A673 (cell line): Measurements from ENCODE around the gene DLG5. TPM values are rescaled to one million over a fixed set of nuclear protein-coding genes. Genes with fewer than 3 reads are reported as not detected.
A peak's percentile ranks its signal among the peaks of the same experiment; 100 is the strongest.

Source experiments
- BruUV-seq: library from RNA; stranded (reverse); fragments of 400-500 nt; replicated peaks from 2 replicates; lab custom pipeline; 2021; lab: Mats Ljungman, UMichigan
- CTCF ChIA-PET: fragments of 300-600 bp; sonication (Branson Sonifier 250); formaldehyde crosslinking; loops from one replicate; lab custom pipeline; 2022; ENCODE audit warnings: antibody characterized with exemption; lab: Charles Lee
- POLR2A ChIA-PET: fragments of 300-600 bp; sonication (Branson Sonifier 250); formaldehyde crosslinking; loops from one replicate; lab custom pipeline; 2022; ENCODE audit warnings: antibody characterized with exemption; ENCODE audit not compliant: low non-redundant PET; lab: Charles Lee
- DNase-seq: peaks from one replicate; pipeline ENCODE4 v3.0.0-alpha.2; 2015; ENCODE audit warnings: low spot score
- H3K27ac ChIP-seq: fragments of 200-600 bp; sonication (generic); 2 replicates; pipeline ENCODE4 v1.5.1; 2016; ENCODE audit warnings: mixed run types, low read depth, mild to moderate bottlenecking, mixed read lengths, antibody characterized with exemption, low read length; ENCODE audit not compliant: poor library complexity, severe bottlenecking
- H3K27me3 ChIP-seq: fragments of 200-600 bp; sonication (generic); replicated peaks from 2 replicates; pipeline ENCODE4 v1.6.1; 2017; ENCODE audit warnings: mixed run types, low read depth, mild to moderate bottlenecking, mixed read lengths, antibody characterized with exemption, low read length; ENCODE audit not compliant: insufficient read depth, poor library complexity
- H3K36me3 ChIP-seq: fragments of 200-600 bp; sonication (generic); 2 replicates; pipeline ENCODE4 v1.6.1; 2016; ENCODE audit warnings: mixed run types, mild to moderate bottlenecking, mixed read lengths, antibody characterized with exemption, low read length; ENCODE audit not compliant: insufficient read depth, poor library complexity, severe bottlenecking
- H3K4me1 ChIP-seq: fragments of 200-600 bp; sonication (generic); 2 replicates; pipeline ENCODE4 v1.6.1; 2017; ENCODE audit warnings: mixed run types, mild to moderate bottlenecking, mixed read lengths, antibody characterized with exemption, low read length; ENCODE audit not compliant: insufficient read depth, poor library complexity, severe bottlenecking
- H3K4me3 ChIP-seq: fragments of 200-600 bp; sonication (generic); 2 replicates; pipeline ENCODE4 v1.5.1; 2016; ENCODE audit warnings: low read depth, mixed run types, mild to moderate bottlenecking, mixed read lengths, low read length; ENCODE audit not compliant: poor library complexity, severe bottlenecking
- H3K9me3 ChIP-seq: fragments of 200-600 bp; sonication (generic); 2 replicates; pipeline ENCODE4 v1.6.1; 2016; ENCODE audit warnings: mixed run types, low read depth, mild to moderate bottlenecking, mixed read lengths, antibody characterized with exemption, low read length; ENCODE audit not compliant: poor library complexity, severe bottlenecking
- CTCF ChIP-seq: fragments of 300-800, 200-600 bp; sonication (generic); conservative IDR thresholded peaks from 2 replicates; pipeline ENCODE4 v1.5.1; 2017; ENCODE audit warnings: low read depth, mild to moderate bottlenecking, antibody characterized with exemption, low read length, moderate library complexity, mixed read lengths
- EZH2 ChIP-seq: fragments of 200-600 bp; sonication (generic); IDR thresholded peaks from 2 replicates; pipeline ENCODE4 v1.6.1; 2017; ENCODE audit warnings: borderline replicate concordance, low read depth, mild to moderate bottlenecking, mixed read lengths, antibody characterized with exemption, low read length; ENCODE audit not compliant: poor library complexity, severe bottlenecking
- intact Hi-C: fragments of 100-400 bp; cut with micrococcal nuclease; formaldehyde crosslinking; loops from one replicate; pipeline ENCODE4 v1.10.0; 2022; ENCODE audit not compliant: unreplicated experiment
- total RNA-seq: library from RNA; stranded (reverse); gene quantifications from 2 replicates; pipeline ENCODE4 v1.2.3, GENCODE V29; 2021

DLG5 gene
- total RNA-seq, 1 experiment from 2014 or later, result 44.0 TPM

DNA sequence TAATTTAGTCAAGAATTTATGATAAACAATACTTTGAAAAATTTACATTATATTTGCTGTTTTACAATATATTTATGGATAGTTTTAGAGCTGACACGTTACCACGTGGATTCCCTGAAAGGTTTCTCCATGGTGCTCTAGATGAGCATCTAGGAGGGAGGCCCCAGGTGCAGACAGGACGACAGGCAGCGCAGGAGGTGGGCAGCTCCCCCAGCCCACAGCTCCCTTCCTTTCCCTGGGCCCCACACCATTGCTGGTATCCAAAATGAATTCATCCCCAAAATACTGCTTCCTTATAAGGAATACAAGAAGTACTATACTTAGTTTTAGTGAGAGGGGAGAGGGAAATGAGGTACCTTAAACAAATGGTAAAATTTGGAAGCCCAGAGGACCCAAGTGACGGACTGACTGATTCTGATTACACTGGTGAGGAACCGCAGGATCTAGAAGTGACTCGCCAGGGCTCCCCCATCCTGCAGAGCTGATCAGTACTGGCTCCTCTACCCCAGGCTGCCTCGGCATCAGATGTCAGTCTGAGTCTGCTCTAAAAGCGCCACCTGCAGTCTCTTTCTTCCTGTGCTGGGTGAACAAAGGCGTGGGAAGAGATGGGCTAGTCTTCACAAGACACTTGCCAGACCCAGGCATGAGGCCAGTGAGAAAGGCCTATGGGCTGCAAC is 89.2 kb downstream of the DLG5 start:
- POLR2A ChIA-PET, result no interaction called here
- DNase-seq, result peak; percentile 83
- H3K27me3 ChIP-seq, result no peaks in the 10 kb centered on the region
- H3K27ac ChIP-seq, result peak overlapping the region; percentile 79
- TF ChIP-seq EZH2 (no peak), CTCF (peak; percentile 68)
- no peaks in the 10 kb centered on the region for H3K9me3 ChIP-seq
- H3K36me3 ChIP-seq, result no peaks in the 10 kb centered on the region
- no TSS peak for BruUV-seq
- intact Hi-C loops, result loop anchor here (2.0 to 10.0 kb wide), 2 partner anchors 191 to 673 kb away; partner anchors contain the start of gene POLR3A
- H3K4me3 ChIP-seq, result no peak overlapping the region
- peaks cover 28% of the 10 kb centered on the region for H3K4me1 ChIP-seq
- CTCF ChIA-PET, result interaction anchor here (0.6 to 1.8 kb wide), 3 partner anchors 8 to 137 kb away, joined by 3 to 7 read pairs (median 4); no protein-coding TSS in a partner anchor

DNA sequence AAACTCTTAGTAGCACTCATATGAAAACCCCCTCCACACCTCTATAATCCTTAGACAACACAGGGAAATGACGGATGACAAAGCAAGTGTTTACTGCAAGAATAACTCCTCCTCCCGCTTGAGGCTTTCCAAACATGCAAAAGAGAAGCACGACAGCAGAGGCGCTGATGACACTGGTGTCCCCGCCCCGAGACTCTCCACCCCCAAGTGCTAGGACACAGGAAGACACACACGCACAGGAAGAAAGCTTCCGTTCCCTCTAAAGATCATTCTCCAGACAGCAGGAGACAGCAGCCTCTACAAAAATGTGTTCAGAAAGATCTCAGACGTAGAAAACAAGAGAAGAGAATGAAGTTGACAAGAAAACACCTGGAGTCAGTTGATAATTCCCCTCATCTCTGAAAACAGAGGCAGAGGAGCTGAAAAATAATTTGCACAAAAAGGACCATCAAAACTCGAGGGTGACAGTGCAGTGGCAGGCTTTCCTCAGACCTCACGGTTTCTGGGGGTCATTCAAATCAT is 90.2 kb downstream of the DLG5 start:
- intact Hi-C loops, result loop anchor here (2.0 to 10.0 kb wide), 2 partner anchors 192 to 672 kb away; partner anchors contain the start of gene POLR3A
- CTCF ChIA-PET, result interaction anchor here (1.3 to 1.8 kb wide), 2 partner anchors 10 to 138 kb away, joined by 3 to 4 read pairs; no protein-coding TSS in a partner anchor
- Histone ChIP-seq H3K9me3 (no peaks in the 10 kb centered on the region), H3K27ac (peak overlapping the region; percentile 79), H3K27me3 (no peaks in the 10 kb centered on the region), H3K36me3 (no peaks in the 10 kb centered on the region), H3K4me1 (peaks cover 28% of the 10 kb centered on the region), H3K4me3 (no peak overlapping the region)
- POLR2A ChIA-PET, result interaction anchor here (0.7 kb wide), 1 partner anchor 36 kb away, joined by 4 read pairs; no protein-coding TSS in a partner anchor
- BruUV-seq, result TSS peak; percentile 94
- TF ChIP-seq EZH2, result no peak
- TF ChIP-seq CTCF, result no peak
- DNase-seq, result peak; percentile 97

GRCh38 chr10:77835669-77836086 is 90.9 kb downstream of the DLG5 start:
- Histone ChIP-seq H3K36me3 (no peaks in the 10 kb centered on the region), H3K27me3 (no peaks in the 10 kb centered on the region), H3K9me3 (no peaks in the 10 kb centered on the region), H3K27ac (peak overlapping the region; percentile 79), H3K4me3 (no peak overlapping the region), H3K4me1 (peaks cover 28% of the 10 kb centered on the region)
- ChIA-PET CTCF (no interaction called here), POLR2A (interaction anchor here (0.7 kb wide), 1 partner anchor 35 kb away, joined by 4 read pairs; no protein-coding TSS in a partner anchor)
- TF ChIP-seq CTCF (no peak), EZH2 (no peak)
- DNase-seq, result peak; percentile 88
- intact Hi-C loops, result loop anchor here (2.0 to 10.0 kb wide), 2 partner anchors 193 to 671 kb away; partner anchors contain the start of gene POLR3A
- no TSS peak for BruUV-seq
